IMR-90 (cell line): Measurements from ENCODE around the gene RAB4B. TPM values are rescaled to one million over a fixed set of nuclear protein-coding genes. Genes with fewer than 3 reads are reported as not detected.

Experiments used
- ATAC-seq: fragments of 200-7000 bp; cut with Tn5 transposase; 2 replicates; pipeline ENCODE4 v1.9.1; 2020; ENCODE audit warnings: low read depth, mild to moderate bottlenecking, moderate library complexity
- BruUV-seq: library from RNA; stranded (reverse); fragments of 400-500 nt; replicated peaks from 2 replicates; lab custom pipeline; 2021; lab: Mats Ljungman, UMichigan
- CTCF ChIA-PET: fragments of 300-600 bp; formaldehyde crosslinking; extraction: SDS; loops from one replicate; lab custom pipeline; 2021; ENCODE audit warnings: antibody characterized with exemption; lab: Yijun Ruan, JAX
- POLR2A ChIA-PET: fragments of 300-600 bp; sonication (Branson Sonifier 250); formaldehyde crosslinking; loops from one replicate; lab custom pipeline; 2022; ENCODE audit warnings: antibody characterized with exemption; ENCODE audit not compliant: unreplicated experiment; lab: Charles Lee
- DNase-seq: peaks from one replicate; pipeline ENCODE4 v3.0.0; 2013
- H2AFZ ChIP-seq: replicated peaks from 2 replicates; pipeline ENCODE3; 2013; ENCODE audit warnings: low read length, mild to moderate bottlenecking; ENCODE audit not compliant: poor library complexity
- H2AK5ac ChIP-seq: 2 replicates; pipeline ENCODE4 v1.6.1; 2013; ENCODE audit warnings: low read depth, low read length, inconsistent platforms
- H2AK9ac ChIP-seq: replicated peaks from 2 replicates; pipeline ENCODE3; 2013; ENCODE audit warnings: mild to moderate bottlenecking, low read depth, low read length, moderate library complexity; ENCODE audit not compliant: poor library complexity
- H2BK120ac ChIP-seq: 2 replicates; pipeline ENCODE4 v1.6.1; 2013; ENCODE audit warnings: low read depth, low read length, inconsistent platforms
- H2BK15ac ChIP-seq: 3 replicates; pipeline ENCODE4 v1.6.1; 2013; ENCODE audit warnings: low read depth, low read length, inconsistent platforms
- H2BK20ac ChIP-seq: 2 replicates; pipeline ENCODE4 v1.6.1; 2013; ENCODE audit warnings: low read depth, mild to moderate bottlenecking, inconsistent platforms, low read length, moderate library complexity
- H2BK5ac ChIP-seq: 2 replicates; pipeline ENCODE4 v1.6.1; 2013; ENCODE audit warnings: mild to moderate bottlenecking, low read depth, low read length, inconsistent platforms; ENCODE audit not compliant: poor library complexity, severe bottlenecking
- H3K14ac ChIP-seq: replicated peaks from 2 replicates; pipeline ENCODE4 v1.6.1; 2013; ENCODE audit warnings: low read depth, low read length, inconsistent platforms
- H3K18ac ChIP-seq: 2 replicates; pipeline ENCODE4 v1.6.1; 2013; ENCODE audit warnings: low read depth, low read length, control low read depth
- H3K23ac ChIP-seq: 2 replicates; pipeline ENCODE4 v1.6.1; 2013; ENCODE audit warnings: low read depth, low read length, inconsistent platforms
- H3K27ac ChIP-seq: 2 replicates; pipeline ENCODE4 v1.5.1; 2013; ENCODE audit warnings: mild to moderate bottlenecking, control low read depth, low read length; ENCODE audit not compliant: insufficient read depth
- H3K27me3 ChIP-seq: 2 replicates; pipeline ENCODE4 v1.6.1; 2013; ENCODE audit warnings: low read length; ENCODE audit not compliant: control insufficient read depth, insufficient read depth
- H3K36me3 ChIP-seq: 2 replicates; pipeline ENCODE4 v1.6.1; 2013; ENCODE audit warnings: low read length, mixed read lengths; ENCODE audit not compliant: control insufficient read depth, insufficient read depth
- H3K4ac ChIP-seq: 2 replicates; pipeline ENCODE4 v1.6.1; 2013; ENCODE audit warnings: low read depth, low read length, inconsistent platforms
- H3K4me1 ChIP-seq: 2 replicates; pipeline ENCODE4 v1.6.1; 2013; ENCODE audit warnings: low read length, mixed read lengths; ENCODE audit not compliant: control insufficient read depth, insufficient read depth
- H3K4me2 ChIP-seq: 2 replicates; pipeline ENCODE4 v1.6.1; 2013; ENCODE audit warnings: low read depth, mild to moderate bottlenecking, control low read depth, low read length, moderate library complexity
- H3K4me3 ChIP-seq: 2 replicates; pipeline ENCODE4 v1.5.1; 2013; ENCODE audit warnings: low read depth, mild to moderate bottlenecking, control low read depth, low read length, moderate library complexity; ENCODE audit not compliant: insufficient read depth
- H3K56ac ChIP-seq: 2 replicates; pipeline ENCODE4 v1.6.1; 2013; ENCODE audit warnings: low read length, inconsistent platforms; ENCODE audit not compliant: insufficient read depth; ENCODE audit errors: extremely low read depth
- H3K79me1 ChIP-seq, 2 experiments: 2 replicates each; pipeline ENCODE4 v1.6.1; 2013; ENCODE audit warnings: low read length in 2 of 2, inconsistent platforms in 1 of 2, low read depth in 1 of 2
- H3K9ac ChIP-seq: 2 replicates; pipeline ENCODE4 v1.6.1; 2013; ENCODE audit warnings: low read depth, low read length, control low read depth
- H3K9me1 ChIP-seq: 2 replicates; pipeline ENCODE4 v1.6.1; 2013; ENCODE audit warnings: low read length, inconsistent platforms; ENCODE audit not compliant: insufficient read depth
- H3K9me3 ChIP-seq: 2 replicates; pipeline ENCODE4 v1.6.1; 2013; ENCODE audit warnings: low read length; ENCODE audit not compliant: control insufficient read depth, insufficient read depth
- H4K20me1 ChIP-seq: 2 replicates; pipeline ENCODE4 v1.6.1; 2013; ENCODE audit warnings: low read length, inconsistent platforms; ENCODE audit not compliant: insufficient read depth
- H4K5ac ChIP-seq: 2 replicates; pipeline ENCODE4 v1.6.1; 2013; ENCODE audit warnings: mild to moderate bottlenecking, low read depth, low read length, control low read depth
- H4K8ac ChIP-seq, 2 experiments: 2 replicates each; pipeline ENCODE4 v1.6.1; 2013; ENCODE audit warnings: low read depth in 2 of 2, low read length in 2 of 2, control low read depth in 1 of 2, inconsistent platforms in 1 of 2
- H4K91ac ChIP-seq: 2 replicates; pipeline ENCODE4 v1.6.1; 2013; ENCODE audit warnings: low read depth, low read length, inconsistent platforms; ENCODE audit not compliant: insufficient read depth
- BHLHE40 ChIP-seq: fragments of 150-350 bp; IDR thresholded peaks from 2 replicates; pipeline ENCODE4 v1.6.1; 2016; ENCODE audit warnings: mild to moderate bottlenecking, low read depth, low read length
- CEBPB ChIP-seq: IDR thresholded peaks from 2 replicates; pipeline ENCODE4 v1.6.1; 2012; ENCODE audit warnings: low read depth, low read length, improper control_type of control experiment
- CHD1 ChIP-seq: IDR thresholded peaks from 2 replicates; pipeline ENCODE4 v1.6.1; 2012; ENCODE audit warnings: low read depth, low read length, improper control_type of control experiment
- CTCF ChIP-seq: conservative IDR thresholded peaks from 2 replicates; pipeline ENCODE4 v1.5.1; 2012; ENCODE audit warnings: mild to moderate bottlenecking, low read depth, low read length, improper control_type of control experiment
- ELK1 ChIP-seq: fragments of 150-350 bp; IDR thresholded peaks from 2 replicates; pipeline ENCODE4 v1.6.1; 2016; ENCODE audit warnings: low read depth, mild to moderate bottlenecking, low read length, moderate library complexity, borderline replicate concordance
- FOS ChIP-seq: fragments of 150-350 bp; IDR thresholded peaks from 2 replicates; pipeline ENCODE4 v1.6.1; 2016; ENCODE audit warnings: low read depth, low read length
- MAFK ChIP-seq: IDR thresholded peaks from 2 replicates; pipeline ENCODE4 v1.6.1; 2012; ENCODE audit warnings: low read depth, low read length, improper control_type of control experiment
- MAZ ChIP-seq: IDR thresholded peaks from 2 replicates; pipeline ENCODE4 v1.6.1; 2012; ENCODE audit warnings: low read depth, mild to moderate bottlenecking, low read length, improper control_type of control experiment, moderate library complexity, borderline replicate concordance
- MXI1 ChIP-seq: IDR thresholded peaks from 2 replicates; pipeline ENCODE4 v1.6.1; 2012; ENCODE audit warnings: low read depth, mild to moderate bottlenecking, low read length, moderate library complexity, borderline replicate concordance
- NFE2L2 ChIP-seq: fragments of 150-350 bp; IDR thresholded peaks from 2 replicates; pipeline ENCODE4 v1.6.1; 2016; ENCODE audit warnings: low read depth, mild to moderate bottlenecking, low read length
- POLR2A ChIP-seq: IDR thresholded peaks from 2 replicates; pipeline ENCODE4 v1.6.1; 2012; ENCODE audit warnings: mild to moderate bottlenecking, low read depth, low read length
- RAD21 ChIP-seq: IDR thresholded peaks from 2 replicates; pipeline ENCODE4 v1.6.1; 2012; ENCODE audit warnings: low read length, improper control_type of control experiment
- SMC3 ChIP-seq: fragments of 150-350 bp; IDR thresholded peaks from 2 replicates; pipeline ENCODE4 v1.6.1; 2016; ENCODE audit warnings: low read depth, mild to moderate bottlenecking, antibody characterized with exemption, low read length, moderate library complexity
- USF2 ChIP-seq: fragments of 150-350 bp; IDR thresholded peaks from 2 replicates; pipeline ENCODE4 v1.6.1; 2017; ENCODE audit warnings: mild to moderate bottlenecking, antibody characterized with exemption, low read length, low read depth
- WGBS, 2 experiments: methylation state at CpG; one replicate each; pipeline versions ENCODE4 v1.1.5 to v1.1.7; 2013; ENCODE audit warnings: missing lambda C conversion rate in 2 of 2; ENCODE audit not compliant: insufficient read length in 1 of 2; ENCODE audit errors: extremely low coverage in 2 of 2; 5-methylcytosine and 5-hydroxymethylcytosine counted together
- dilution Hi-C: fragments of 300-500 bp; cut with HindIII; formaldehyde crosslinking; loops from one replicate; pipeline ENCODE4 v1.14.3; 2018; ENCODE audit warnings: low sequenced_read_pairs; ENCODE audit not compliant: unreplicated experiment
- in situ Hi-C: fragments of 300-500 bp; cut with MboI; formaldehyde crosslinking; loops from 3 replicates; pipeline ENCODE4 v1.14.3; 2019; ENCODE audit warnings: low sequenced_read_pairs, inconsistent platforms, mixed read lengths
- intact Hi-C: fragments of 100-400 bp; cut with micrococcal nuclease; formaldehyde crosslinking; loops from 2 replicates; pipeline ENCODE4 v1.10.0; 2022
- polyA plus RNA-seq, 3 experiments: library from polyadenylated mRNA; depleted of rRNA; stranded (reverse); fragments of >200 nt; gene quantifications; 2 replicates each; pipeline ENCODE4 v1.2.3, GENCODE V29; 2012; ENCODE audit warnings: low replicate concordance in 1 of 3
- total RNA-seq: library from RNA; depleted of rRNA; stranded (reverse); fragments of >200 nt; gene quantifications from 2 replicates; pipeline ENCODE4 v1.2.3, GENCODE V29; 2012

The RAB4B gene
- total and polyA plus RNA-seq, 2 of the 4 experiments (the other 2 are of a cell fraction), result 7.9 to 21.4 TPM

GRCh38 chr19:40755248-40755624 is 22.8 kb upstream of the RAB4B start:
- Histone ChIP-seq H3K4ac (no peak overlapping the region), H3K4me2 (no peak overlapping the region), H4K8ac (no peak overlapping the region), H2BK20ac (no peak overlapping the region), H2AK5ac (no peak overlapping the region), H3K56ac (no peak overlapping the region), H3K4me1 (peaks cover 2% of the 10 kb centered on the region; the same call in 1 of the 2 replicates), H3K36me3 (peaks cover 43% of the 10 kb centered on the region), H3K27ac (no peak overlapping the region), H3K27me3 (no peaks in the 10 kb centered on the region), H2BK15ac (no peak overlapping the region), H3K9me1 (peaks cover 9% of the 10 kb centered on the region; the same call in 1 of the 2 replicates), H4K91ac (no peak overlapping the region), H2BK120ac (no peak overlapping the region), H3K23ac (no peak overlapping the region), H3K14ac (no peak overlapping the region), H2AFZ (no peak overlapping the region), H4K5ac (no peak overlapping the region), H3K79me1 (peaks cover 24 to 53% of the 10 kb centered on the region in 2 experiments), H2BK5ac (no peak overlapping the region), H3K4me3 (no peak overlapping the region), H3K9ac (no peak overlapping the region), H3K18ac (no peak overlapping the region), H3K9me3 (no peaks in the 10 kb centered on the region), H4K20me1 (peaks cover 35% of the 10 kb centered on the region), H2AK9ac (no peak overlapping the region)
- ChIA-PET POLR2A (interaction anchor here (0.6 kb wide), 2 partner anchors 44 to 51 kb away, joined by 4 to 6 read pairs; partner anchors contain the start of gene EGLN2), CTCF (no interaction called here)
- dilution Hi-C loops (no loop called here), intact Hi-C loops (no loop called here), in situ Hi-C loops (no loop called here)
- ATAC-seq (no peak), DNase-seq (no peak)
- BruUV-seq, result no TSS peak
- TF ChIP-seq BHLHE40 (no peak), FOS (no peak), CHD1 (no peak), NFE2L2 (no peak), SMC3 (no peak), MXI1 (no peak), USF2 (no peak), RAD21 (no peak), MAFK (no peak), CEBPB (no peak), POLR2A (no peak), ELK1 (no peak), CTCF (no peak), MAZ (no peak)
- no CpG with 5 or more reads among the region's 3 CpGs for WGBS, 2 experiments
